Stimulated activated CD8-positive, alpha-beta memory T cell treated with anti-CD3 and anti-CD28 coated beads, Interleukin-15, amount 100 ng/mL, for 4 hours (primary cell): Measurements from ENCODE around the gene TMEM220.
"Not testable (repeated sequence)": the region's sequence is repeated elsewhere in the genome, so short reads cannot be mapped to it uniquely, and the experiment has no call there.

Source experiments
- DNase-seq, 2 donors: peaks; one replicate each; pipeline ENCODE4 v3.0.0-alpha.2; 2020; ENCODE audit warnings: low read depth in 2 of 2

The TMEM220 gene

DNA sequence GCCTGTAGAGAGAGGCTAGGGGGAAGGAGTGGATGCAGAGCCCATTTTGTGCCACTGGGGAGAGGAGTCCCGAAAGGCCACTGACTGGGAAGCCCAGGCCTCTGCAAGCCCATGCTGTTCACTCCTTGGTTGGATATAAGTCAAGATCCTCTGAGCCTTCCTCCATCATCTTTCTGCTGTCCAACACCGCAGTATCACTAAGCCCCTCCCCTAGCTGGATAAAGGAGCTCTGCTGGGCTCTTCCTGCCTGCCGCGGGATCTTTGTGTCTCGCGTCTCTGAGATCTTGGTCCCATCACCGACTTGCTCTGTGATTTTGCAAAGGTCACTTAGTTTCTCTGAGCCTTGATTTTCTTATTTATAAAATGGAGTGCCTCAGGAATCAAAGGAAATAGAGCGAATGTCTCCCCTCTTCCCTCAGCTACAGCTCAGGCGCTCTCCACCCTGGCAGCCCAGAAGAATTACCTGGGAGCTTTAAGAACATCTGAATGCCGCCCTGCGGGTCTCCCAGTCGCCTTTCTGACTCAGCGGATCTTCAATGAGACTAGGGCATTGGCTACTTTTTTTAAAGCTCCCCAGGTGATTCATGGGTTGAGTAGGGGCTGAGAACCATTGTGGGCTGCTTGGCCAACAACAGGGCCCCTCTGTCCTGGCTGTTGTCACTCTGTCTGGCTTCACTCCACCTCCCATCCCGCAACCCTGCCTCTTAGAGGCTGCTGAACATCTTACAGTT, 25.2 kb upstream of the TMEM220 start:
- DNase-seq = no peak

DNA sequence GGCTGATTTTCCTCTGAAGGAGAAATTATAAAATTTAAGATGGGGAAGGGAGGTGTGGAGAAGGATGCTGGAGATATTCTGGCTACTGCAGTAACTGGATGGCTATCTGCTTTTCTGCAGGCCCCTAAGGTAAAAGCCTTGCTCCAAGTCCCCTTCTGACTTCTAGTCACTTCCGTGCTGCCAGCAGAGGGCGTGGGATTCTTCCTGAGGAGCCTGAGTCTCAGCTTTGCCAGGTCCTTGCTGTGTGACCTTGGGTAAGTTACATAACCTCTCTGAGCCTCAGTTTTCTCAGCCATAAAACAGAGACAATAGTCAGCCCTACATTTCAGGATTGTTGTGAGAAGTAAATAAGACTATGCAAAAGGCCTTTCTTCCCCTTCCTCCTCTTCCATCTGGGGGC, 24.3 kb upstream of the TMEM220 start:
- no peak for DNase-seq

DNA sequence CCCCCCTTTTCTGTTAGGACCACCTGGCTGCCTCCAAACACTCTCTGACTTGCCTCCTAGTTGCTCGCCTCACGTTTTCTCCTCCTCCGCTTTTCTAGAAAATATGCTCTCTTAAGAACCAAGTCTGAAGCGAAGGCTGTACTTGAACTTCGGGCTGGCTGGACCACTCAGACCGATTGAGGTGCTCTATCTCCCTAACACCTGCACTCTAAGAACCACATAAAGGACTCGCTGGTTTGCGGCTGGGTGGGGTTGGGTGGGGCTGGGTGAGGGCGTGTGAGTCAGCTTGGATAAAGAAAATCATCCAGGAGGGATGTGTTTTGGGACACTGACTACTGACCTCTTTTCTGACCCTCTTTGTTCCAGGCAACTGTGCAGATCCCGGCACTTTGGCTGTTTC, 22.9 kb upstream of the TMEM220 start:
- DNase-seq = no peak

DNA sequence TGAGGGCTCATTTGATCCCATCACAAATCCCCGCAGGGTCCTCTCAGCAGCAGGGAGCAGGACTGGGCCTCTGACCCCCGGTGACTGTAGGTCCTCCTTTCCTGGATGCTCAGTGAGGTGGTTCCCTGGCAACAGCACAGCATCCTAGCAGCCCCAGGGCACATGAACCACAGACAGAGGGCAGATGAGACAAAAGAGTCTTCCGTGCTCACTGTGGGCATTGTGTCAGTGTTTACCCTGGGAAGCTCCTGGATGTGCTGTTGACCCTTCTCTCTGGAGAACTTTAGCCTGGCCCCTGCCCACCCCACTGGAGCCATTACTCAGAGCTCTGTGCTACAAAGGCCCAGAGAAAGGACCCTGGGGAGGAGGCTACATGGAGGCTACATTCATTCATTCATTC, 21.7 kb upstream of the TMEM220 start:
- DNase-seq = no peak

DNA sequence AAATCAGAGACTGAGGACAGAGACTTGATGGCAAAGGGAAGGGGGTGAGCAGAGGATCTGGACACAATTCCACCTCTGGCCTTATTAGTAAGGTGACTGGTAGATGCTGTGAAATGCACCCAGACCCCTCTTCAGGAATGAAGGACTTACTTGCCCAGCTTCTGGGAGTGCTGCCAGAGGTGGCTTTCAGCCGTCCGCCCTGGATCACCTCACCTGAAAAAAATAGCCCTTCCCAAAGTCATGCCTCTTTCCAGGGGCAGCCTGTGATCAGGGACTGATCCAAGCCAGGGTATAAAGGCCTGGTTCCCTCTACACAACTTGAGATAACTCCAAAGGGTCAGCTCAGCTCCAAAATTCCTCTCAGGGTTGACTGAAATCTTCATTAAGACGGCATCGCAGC, 20.4 kb upstream of the TMEM220 start:
- DNase-seq = no peak

DNA sequence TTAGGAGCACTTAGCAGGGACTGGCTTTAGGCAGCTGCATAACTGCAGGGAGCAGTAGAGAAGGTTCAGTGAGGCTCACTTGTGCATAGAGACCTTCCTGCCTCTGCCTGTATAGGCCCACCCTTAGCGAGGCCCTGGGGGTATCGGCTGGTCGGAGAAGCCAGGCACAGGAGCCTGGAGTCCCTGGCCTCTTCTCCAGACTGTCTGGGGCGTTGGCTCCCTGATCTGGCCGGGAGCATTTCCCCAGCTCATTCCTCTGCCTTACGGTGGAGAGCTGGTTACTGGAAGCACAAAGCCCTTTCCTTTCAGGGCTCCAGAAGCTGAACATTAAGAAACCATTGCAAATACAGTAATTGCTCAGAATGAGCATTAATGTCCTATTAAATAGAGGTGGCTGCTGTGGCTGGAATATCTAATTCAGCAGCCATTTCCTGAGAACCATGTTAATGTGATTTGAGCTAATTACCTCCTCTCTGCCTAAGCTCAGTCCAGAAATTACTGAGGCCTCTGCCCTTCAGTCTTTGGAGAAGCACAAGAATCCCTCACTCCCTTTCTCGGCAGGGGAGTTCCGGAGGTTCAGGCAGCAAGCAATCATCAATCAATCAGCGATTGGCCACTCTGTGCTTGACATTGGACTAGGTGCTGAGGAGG, 18.8 kb upstream of the TMEM220 start:
- DNase-seq = no peak

DNA sequence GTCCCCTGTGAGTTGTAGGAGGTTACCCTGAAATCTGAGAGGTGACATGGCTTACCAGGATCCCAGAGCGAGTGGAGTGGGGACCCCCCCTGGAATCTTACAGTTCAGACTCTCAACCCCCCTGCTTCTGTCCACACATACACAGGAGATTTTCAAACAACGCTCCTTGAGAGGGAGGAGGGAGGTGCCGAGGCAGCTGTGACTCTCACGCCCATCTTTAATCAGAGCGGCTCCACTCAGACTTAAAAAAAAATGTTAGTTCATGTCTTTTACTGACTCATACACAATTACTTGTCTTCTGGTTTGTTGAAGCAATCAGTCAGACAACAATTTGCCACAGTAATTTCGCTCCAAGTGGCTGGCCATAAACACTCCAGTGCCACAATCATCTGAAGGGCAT, 15.4 kb upstream of the TMEM220 start:
- DNase-seq = no peak

DNA sequence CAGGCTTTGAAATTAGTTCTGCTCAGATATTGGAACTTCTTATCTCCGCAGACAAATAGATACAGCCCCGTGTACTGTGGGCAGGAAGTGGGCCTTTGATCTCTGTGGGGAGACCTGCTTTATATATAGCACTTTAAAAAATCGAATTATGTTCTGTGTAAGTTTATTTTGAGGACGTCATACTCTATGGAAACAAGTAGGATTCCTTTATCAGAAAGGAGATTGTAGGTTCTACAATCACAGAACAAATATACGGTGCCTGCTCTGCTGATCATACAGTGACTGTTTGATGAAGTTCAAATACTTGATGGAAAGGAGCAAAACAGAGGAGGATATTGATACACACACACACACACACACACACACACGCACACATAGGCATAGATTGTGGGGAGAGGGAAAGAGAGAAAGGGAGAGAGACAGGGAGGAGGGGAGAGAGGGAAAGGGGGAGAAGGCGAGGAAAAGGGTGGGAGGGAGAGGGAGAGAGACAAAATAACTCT, 14.7 kb upstream of the TMEM220 start:
- no peak for DNase-seq

DNA sequence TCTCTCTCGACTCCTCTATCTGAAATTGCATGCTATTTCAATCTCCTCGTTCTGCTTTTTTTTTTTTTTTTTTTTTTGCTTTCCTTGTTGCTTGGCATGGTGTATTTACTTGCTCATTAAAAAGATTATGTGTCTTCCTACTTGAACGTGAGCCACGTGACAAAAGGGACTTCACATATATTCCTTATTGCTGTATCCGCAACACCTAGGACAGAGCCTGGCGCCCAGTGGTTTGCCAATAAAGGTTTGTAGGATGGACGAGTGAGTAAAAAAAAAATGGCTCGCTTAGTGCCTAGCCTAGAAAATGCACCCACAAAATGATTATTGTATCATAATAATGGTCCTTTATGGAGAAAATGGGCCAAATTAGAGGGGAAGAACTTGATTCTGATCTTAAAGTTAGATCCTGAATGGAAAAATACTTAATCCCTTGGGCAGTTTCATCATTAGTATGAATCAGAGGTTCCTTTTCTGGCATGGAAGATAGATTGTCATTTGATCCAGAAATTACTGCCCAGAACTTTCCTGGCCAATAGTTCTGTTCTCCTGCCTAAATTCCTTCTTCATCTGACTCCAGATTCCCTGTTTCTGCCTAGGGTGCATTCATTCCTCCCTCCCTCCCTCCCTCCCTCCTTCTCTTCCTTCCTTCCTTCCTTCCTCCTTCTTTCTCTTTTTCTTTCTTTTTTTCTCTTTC, 13.6 kb upstream of the TMEM220 start:
- no peak for DNase-seq

DNA sequence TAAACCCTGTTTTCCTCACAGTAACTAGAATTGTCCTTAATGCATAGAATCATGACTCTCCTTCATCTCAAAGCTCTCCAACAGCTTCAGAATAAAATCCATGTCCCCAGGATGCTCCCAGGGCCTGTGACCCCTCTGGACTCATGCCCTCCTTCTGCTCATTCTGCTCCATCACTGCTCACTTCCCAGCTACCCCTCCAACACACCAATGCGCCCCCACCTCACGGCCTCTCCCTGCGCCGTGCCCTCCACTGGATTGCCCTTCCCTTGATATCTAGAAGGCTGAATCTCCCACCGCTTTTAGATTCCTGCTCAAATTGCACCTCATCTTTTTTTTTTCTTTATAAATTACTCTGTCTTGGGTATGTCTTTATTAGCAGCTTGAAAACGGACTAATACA, 12.6 kb upstream of the TMEM220 start:
- no peak for DNase-seq

DNA sequence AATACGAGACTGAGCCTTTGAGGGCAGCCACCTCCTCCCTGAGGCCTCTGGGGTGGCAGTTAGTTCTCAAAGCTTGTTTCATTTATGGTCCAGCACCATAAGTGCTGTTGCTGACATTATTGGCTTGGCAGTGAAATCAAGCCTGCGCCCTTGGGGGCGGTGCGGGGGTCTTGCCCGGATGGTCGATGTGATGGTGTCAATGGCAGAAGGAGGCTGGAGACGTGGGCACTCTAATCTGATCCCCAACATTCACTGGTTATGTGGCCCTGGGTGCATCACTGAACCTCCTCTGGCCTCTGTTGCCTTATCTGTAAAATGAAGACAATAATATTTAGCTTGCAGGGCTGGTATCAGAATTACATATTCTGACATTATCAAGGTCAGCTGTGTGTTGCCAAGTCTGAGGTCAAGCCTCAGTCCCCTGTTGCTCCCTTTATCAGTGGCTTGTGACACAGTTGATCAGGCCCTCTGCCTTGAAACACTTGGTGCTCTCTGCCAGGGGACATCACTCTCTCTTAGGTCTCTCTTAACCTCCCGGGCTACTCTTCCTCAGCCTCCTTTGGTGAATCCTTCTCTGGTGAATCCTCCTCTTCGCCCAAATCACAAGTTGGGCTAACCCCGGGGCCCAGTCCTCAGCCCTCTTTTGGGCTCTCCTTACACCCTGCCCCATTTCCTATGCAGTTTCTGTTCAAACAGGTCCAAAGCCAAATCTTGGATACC, 11.8 kb upstream of the TMEM220 start:
- DNase-seq = no peak

DNA sequence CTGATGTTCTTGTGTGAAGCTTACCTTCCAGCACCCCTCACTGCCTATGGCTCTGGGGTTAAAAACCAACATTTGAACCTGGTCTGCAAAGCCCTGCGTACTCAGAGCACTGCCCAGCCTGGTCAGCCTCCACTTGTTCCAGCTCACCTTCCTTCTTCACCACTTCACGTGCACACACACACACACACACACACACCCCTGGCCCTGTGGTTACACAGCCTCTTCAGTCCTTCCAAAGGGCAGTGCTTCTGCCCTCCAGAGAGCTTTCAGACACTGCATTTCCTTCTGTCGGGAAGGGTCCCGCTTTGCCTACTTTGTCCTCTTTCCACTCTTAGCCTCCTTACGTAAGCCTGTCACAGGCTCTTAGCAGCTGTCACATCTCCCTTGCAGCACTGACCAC, 9.6 kb upstream of the TMEM220 start:
- no peak for DNase-seq

DNA sequence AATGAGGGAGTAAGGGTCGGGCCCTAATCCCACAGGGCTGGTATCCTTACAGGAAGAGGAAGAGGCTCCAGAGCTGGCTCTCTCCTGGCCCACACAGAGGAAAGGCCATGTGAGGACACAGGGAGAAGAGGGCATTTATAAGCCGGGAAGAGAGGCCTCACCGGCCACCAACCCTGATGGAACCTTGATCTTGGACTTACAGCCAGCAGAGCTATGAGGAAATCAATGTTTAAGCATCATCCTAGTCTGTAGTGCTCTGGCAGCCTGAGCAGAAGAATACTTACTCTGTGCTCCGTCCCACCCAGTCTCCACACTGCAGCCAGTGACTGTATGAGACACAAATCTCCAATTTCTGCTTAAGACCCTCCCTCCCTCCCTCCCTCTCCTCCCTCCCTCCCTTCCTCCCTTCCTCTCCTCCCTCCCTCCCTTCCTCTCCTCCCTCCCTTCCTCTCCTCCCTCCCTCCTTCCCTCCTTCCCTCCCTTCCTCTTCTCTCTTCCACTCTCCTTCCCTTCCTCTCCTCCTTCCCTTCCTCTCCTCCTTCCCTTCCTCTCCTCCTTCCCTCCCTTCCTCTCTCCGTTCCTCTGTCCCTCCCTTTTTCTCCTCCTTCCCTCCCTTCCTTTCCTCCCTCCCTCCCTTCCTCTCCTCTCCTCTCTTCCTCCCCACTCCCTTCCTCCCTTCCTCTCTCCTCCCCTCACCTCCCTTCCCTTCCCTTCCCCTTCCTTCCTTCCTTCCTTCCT, 8.9 kb upstream of the TMEM220 start:
- no peak for DNase-seq

DNA sequence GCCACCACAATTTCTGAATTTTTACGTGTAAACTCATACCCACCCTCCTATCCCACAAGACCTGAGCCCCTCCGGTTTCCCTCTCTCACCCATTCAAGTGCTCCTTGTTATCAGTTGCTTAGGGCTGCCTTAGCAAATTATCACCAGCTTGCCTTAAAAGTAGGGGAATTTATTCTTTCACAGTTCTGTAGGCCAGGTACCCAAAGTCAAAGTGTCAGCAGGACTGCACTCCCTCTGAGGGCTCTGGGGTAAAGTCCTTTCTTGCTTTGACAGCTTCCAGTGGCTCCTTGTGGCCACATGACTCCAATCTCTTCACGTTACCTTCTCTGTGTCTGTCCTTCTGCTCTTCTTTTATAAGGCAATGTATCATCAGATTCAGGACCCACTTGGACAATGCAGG, 7.9 kb upstream of the TMEM220 start:
- DNase-seq = no peak

DNA sequence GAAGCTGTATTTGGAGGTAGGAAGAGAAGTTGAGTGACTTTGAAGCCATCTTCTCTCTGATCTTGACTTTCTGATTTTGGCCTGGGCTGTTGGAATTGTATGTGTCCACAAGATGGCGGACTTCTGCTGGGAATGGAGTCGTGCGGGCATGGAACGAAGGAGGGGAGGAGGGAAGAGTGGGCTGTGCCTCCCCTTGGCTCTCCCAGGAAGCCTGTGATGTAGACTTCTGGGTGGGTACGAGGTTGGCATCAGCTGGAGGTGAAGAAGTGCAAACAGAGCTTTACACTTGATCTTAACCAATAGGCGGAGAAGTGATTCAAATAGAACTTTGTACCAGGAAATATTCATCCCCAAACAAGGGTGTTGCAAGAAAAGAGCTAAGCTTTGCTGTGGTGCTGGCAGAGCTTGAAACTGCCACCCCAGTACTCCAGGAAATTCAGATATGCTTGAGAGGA, 7.4 kb upstream of the TMEM220 start:
- no peak for DNase-seq

DNA sequence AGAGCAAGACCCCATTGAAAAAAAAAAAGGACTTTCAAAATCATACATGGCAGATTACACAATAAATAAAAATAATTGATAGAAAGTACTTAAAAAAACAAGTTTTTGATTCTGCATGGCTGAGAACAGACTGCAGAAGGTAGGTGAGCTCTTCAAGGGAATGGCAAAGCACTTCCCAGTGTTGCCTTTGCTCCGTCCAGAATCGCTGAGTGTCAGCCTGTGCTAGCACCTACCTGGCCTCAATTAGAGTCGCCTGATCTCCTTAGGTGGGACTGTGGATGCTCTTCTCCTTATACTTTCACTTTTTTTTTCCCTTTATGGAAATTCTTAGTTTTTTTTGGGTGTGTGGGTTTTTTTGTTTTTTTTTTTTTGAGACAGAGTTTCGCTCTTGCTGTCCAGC, 6.0 kb upstream of the TMEM220 start:
- no peak for DNase-seq

DNA sequence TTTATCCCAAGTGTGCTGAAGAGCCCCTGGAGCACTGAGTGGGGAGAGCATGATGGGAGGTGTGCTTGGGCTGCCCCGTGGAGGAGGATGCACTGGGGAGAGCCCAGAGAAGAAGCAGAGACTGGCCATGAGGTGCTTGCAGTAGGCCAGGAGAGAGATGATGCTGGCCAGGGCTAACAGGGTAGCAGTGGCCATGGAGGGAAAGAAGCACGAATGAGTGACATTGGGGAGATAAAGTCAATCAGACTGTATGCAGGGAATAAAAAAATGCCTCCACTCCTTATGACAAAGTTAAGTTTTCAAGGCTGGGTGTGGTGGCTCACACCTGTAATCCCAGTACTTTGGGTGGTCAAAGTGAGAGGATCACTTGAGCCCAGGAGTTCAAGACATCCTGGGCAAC, 5.4 kb upstream of the TMEM220 start:
- DNase-seq = no peak

DNA sequence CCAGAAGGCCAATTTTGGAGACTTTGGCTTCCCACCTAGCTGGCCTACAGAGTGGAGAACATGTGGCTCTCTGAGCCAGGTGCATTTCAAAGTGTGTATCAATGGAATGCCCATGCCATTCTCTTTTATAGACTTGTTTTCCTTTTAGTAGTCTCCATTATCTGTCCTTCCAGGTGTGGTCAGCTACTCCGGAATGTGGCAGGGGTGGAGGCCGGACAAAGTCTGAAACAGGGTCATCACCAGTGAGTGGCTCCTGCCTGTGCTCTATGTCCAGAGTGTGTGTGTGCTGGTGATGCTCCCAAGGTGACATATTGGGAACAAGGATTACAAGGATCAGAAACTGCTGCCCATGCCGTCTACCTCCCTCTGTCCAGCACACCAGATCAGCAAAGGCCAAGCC, 3.8 kb upstream of the TMEM220 start:
- DNase-seq = no peak

DNA sequence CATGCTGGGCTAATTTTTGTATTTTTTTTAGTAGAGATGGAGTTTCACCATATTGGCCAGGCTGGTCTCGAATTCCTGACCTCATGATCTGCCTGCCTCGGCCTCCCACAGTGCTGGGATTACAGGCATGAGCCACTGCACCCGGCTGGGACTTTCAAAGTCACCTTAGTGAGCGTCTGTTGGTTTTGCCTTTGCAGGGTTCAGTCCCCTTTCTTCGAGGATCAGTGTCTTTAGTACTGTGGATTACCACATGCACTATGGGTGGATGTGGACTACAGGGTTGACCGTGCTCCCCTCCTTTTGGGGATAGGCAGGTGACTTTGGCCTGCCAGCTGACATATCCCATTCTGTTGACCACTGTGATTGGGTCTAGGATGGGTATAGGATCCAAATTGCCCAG, 2.3 kb upstream of the TMEM220 start:
- DNase-seq = not testable (repeated sequence)

DNA sequence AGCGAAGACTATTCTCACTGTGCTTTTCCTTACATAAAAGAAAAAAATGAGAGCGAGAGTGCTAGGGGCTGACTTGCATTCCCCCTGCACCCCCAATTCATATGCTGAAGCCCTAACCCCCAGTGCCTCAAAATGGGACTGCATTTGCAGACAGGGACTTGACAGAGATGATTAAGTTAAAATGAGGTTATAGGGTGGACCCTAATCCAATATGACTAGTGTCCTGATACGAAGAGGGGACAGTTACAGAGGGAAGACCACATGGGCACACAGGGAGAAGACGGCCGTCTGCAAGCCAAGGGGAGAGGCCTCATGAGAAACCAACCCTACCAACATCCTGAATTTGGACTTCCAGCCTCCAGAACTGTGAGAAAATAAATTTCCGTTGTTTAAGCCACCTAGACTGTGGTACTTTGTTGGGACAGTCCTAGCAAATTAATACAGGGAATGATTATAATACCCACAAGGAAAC, 1.6 kb upstream of the TMEM220 start:
- DNase-seq = no peak

DNA sequence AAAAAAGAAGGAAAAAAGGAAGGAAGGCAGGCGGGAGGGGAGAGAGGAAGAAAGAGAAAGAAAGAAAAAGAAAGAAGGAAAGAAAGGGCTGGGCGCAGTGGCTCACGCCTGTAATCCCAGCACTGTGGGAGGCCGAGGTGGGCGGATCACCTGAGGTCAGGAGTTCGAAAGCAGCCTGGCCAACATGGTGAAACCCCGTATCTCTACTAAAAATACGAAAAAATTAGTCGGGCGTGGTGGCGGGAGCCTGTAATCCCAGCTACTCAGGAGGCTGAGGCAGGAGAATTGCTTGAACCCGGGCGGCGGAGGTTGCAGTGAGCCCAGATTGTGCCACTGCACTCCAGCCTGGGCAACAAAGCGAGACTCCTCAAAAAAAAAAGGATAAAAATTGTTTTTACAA, 424 bp upstream of the TMEM220 start:
- not testable (repeated sequence) for DNase-seq
